Tongue (tissue), 2 donors: ENCODE measurements around the gene NEAT1. TPM values are rescaled to one million over a fixed set of nuclear protein-coding genes. Genes with fewer than 3 reads are reported as not detected.
"Not testable (repeated sequence)": the region's sequence is repeated elsewhere in the genome, so short reads cannot be mapped to it uniquely, and the experiment has no call there.

ENCODE experiments used
- DNase-seq: peaks from one replicate; pipeline ENCODE4 v3.0.0-alpha.2; 2015
- total RNA-seq: library from RNA; depleted of rRNA; stranded (reverse); fragments of >200 nt; gene quantifications from one replicate; pipeline ENCODE4 v1.2.3, GENCODE V29; 2014

NEAT1 gene
- total RNA-seq, 1 donor from 2014 or later: 196 TPM

GRCh38 chr11:65448418-65449105 is 26.0 kb downstream of the NEAT1 start:
- no peak for DNase-seq

DNA sequence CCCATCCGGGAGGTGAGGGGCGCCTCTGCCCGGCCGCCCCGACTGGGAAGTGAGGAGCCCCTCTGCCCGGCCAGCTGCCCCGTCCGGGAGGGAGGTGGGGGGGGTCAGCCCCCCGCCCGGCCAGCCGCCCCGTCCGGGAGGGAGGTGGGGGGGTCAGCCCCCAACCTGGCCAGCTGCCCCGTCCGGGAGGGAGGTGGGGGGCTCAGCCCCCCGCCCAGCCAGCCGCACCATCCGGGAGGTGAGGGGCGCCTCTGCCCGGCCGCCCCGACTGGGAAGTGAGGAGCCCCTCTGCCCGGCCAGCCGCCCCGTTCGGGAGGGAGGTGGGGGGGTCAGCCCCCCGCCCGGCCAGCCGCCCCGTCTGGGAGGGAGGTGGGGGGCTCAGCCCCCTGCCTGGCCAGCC is 28.7 kb downstream of the NEAT1 start:
- DNase-seq: not testable (repeated sequence)

GRCh38 chr11:65452259-65452658 is 29.7 kb downstream of the NEAT1 start:
- not testable (repeated sequence) for DNase-seq

GRCh38 chr11:65452806-65453490 is 30.4 kb downstream of the NEAT1 start:
- peak; percentile 85 for DNase-seq

GRCh38 chr11:65454311-65454695 is 31.7 kb downstream of the NEAT1 start:
- DNase-seq: no peak

DNA sequence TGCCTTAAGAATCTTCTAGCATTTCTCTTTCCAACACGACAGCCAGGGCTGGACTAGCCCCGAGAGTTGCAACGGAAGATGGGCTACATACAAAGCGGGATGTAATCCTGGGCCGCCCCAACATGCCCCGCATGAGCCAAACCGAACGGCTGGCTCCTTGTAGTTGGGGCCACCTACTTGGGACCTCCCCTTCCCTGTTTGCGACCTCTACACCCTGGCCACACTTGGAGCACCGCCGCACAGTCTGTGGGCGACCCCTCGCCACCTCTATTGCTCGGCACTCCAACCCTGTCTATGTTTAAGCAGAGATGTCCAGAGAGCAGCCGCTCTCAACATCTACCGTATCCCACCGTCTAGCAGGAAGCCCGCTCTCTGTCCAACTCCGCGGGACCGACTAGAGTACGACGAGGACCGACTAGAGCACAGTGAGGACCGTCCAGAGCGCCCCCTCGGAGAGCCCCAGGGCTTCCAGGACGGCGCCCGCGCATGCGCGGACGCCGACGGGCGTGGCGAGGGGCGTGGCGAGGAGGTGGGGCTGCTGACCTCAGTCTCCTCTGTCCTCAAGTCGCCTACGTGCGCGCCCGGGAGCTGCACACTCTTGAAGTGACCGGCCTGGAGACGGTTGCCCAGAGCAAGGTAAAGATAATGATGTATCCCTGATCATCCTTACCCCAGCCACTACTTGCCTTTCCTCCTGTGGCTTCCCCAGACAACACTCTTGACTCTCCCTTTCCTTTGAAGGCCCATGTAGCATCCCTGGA is 32.3 kb downstream of the NEAT1 start:
- peak; percentile 95 for DNase-seq

GRCh38 chr11:65456418-65456817 is 33.8 kb downstream of the NEAT1 start:
- DNase-seq: no peak

GRCh38 chr11:65459552-65459951 is 37.0 kb downstream of the NEAT1 start:
- no peak for DNase-seq

- not testable (repeated sequence) for DNase-seq
Observed at GRCh38 chr11:65465471-65465870, 42.9 kb downstream of the NEAT1 start.

DNA sequence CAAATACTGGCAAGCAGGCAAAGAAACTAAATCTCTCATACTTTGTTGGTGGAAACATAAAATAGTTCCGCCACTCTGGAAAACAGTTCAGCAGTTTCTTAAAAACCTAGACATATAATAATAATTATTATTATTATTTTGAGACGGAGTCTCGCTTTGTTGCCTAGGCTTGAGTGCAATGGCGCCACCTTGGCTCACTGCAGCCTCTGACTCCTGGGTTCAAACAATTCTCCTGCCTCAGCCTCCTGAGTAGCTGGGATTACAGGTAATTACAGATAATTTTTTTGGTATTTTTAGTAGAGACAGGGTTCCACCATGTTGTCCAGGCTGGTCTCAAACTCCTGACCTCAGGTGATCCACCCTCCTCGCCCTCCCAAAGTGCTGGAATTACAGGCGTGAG is 44.7 kb downstream of the NEAT1 start:
- not testable (repeated sequence) for DNase-seq

GRCh38 chr11:65468874-65469333 is 46.3 kb downstream of the NEAT1 start:
- DNase-seq: peak; percentile 60

- no peak for DNase-seq
Observed at GRCh38 chr11:65470433-65471049, 47.9 kb downstream of the NEAT1 start.

DNA sequence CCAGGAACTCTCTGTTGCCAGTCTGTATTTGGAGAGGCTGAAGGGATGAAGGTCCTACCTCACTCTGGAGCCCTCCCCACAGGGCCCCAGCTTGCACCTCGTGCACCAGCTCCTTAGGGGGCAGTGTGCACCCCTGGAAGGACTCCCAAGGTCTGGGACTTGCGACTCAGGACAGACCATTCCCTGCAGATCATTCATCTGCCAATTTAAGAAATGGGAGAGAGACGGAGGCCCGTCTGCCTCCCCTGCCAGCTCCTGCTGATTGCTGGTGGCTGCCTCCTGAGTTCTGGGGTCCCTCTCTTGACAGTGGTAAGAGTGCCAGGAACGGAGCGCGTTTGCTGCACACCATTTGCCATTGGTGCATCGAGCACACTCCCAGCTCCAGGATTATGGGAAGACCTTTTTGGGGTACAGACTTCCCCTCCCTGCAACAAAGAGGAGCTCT is 48.9 kb downstream of the NEAT1 start:
- peak; percentile 53 for DNase-seq

GRCh38 chr11:65472588-65473277 is 50.1 kb downstream of the NEAT1 start:
- not testable (repeated sequence) for DNase-seq

- no peak for DNase-seq
Observed at GRCh38 chr11:65473278-65473860, 50.8 kb downstream of the NEAT1 start.

DNA sequence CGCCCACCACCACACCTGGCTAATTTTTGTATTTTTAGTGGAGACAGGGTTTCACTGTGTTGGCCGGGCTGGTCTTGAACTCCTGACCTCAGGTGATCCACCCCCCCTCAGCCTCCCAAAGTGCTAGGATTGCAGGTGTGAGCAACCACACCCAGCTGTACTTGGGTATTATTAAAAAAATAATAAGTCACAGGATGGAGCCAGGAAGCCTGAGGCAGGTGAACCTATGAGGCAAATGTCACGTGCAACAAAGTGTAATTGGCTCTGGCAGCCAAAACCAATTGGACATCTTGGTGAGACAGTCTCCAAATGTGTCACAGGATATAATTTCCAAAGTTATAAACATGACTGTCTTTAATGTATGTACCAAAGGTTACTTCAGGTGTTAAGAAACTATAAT is 52.3 kb downstream of the NEAT1 start:
- DNase-seq: no peak

- DNase-seq: no peak
Observed at GRCh38 chr11:65476632-65477148, 54.1 kb downstream of the NEAT1 start.

- peak; percentile 98 for DNase-seq
Observed at GRCh38 chr11:65477149-65477965, 54.8 kb downstream of the NEAT1 start.

GRCh38 chr11:65478388-65479183 is 56.0 kb downstream of the NEAT1 start:
- DNase-seq: peak; percentile 47
